HG03521 (cell line): Measurements from ENCODE around the gene HLA-F.

ENCODE experiments used
- ATAC-seq: cut with Tn5 transposase; IDR thresholded peaks from one replicate; pipeline ENCODE4 v1.9.1; 2021; ENCODE audit warnings: mild to moderate bottlenecking, moderate library complexity; ENCODE audit not compliant: unreplicated experiment

Gene HLA-F

DNA sequence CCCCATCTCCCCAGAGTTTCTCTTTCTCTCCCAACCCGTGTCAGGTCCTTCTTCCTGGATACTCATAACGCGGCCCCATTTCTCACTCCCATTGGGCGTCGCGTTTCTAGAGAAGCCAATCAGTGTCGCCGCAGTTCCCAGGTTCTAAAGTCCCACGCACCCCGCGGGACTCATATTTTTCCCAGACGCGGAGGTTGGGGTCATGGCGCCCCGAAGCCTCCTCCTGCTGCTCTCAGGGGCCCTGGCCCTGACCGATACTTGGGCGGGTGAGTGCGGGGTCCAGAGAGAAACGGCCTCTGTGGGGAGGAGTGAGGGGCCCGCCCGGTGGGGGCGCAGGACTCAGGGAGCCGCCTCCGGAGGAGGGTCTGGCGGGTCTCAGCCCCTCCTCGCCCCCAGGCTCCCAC lies at the start of gene HLA-F:
TSS of gene HLA-F (plus strand) at position 173 of the 404 bp plus-strand sequence. CDS start at position 203, 30 bp downstream.
- peak; percentile 89 for ATAC-seq

DNA sequence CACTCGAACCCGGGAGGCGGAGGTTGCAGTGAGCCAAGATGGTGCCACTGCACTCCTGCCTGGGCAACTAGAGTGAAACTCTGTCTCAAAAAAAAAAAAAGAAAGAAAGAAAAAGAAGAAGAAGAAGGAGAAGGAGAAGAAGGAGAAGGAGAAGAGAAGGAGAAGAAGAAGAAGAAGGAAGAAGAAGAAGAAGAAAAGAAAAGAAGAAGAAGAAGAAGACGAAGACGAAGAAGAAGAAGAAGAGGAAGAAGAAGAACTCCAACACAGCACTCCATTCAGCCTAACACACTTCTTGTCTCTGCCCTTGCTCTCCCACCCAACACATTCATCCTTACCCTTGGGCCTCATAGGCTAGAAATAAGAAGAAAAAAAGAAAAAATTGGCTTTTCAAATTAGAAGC lies 49.2 kb upstream of the HLA-F start:
- no peak for ATAC-seq

DNA sequence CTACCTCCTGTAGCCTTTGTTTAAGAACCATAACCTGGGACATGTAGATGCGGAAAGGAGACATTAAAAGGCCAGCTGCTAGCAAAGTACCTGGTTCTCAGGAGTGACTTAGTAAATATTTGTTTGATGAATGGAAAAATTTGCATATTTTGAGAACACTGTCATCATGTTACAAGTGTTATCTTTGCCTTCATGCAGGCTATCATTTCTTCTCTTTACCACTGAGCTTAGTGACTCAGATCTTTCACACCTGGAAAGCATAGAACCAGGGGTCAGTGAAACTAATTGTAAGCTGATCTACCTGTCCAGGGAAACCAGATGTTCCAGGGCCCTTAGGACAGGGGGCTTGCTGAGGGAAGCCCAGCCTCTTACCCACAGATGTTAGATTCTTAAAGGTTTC lies 47.7 kb upstream of the HLA-F start:
- no peak for ATAC-seq

- ATAC-seq: no peak
Observed at GRCh38 chr6:29676981-29677601, 46.1 kb upstream of the HLA-F start.

GRCh38 chr6:29678114-29678513 lies 45.1 kb upstream of the HLA-F start:
- ATAC-seq: no peak

GRCh38 chr6:29679962-29680361 lies 43.3 kb upstream of the HLA-F start:
- no peak for ATAC-seq

DNA sequence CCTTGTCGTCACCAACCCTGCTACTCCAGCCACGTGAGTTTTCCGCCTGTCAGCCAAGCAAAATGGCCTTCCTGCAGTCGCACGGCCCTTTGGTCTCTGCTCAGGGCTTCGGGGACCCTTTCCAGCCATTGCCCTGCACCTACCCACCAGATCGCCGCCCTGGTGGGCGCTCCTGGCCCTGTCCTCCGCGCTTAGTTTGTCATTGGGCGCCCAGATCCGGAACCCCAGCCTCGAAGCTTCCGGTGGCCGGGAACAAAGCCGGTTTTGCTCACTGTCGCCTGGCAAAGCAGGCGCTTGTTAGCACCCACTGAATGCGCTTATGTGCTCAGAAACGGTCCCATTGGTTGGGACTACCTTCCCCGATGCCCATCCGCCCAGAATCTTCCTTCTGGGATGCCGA lies 42.8 kb upstream of the HLA-F start:
- no peak for ATAC-seq

- no peak for ATAC-seq
Observed at GRCh38 chr6:29680904-29681303, 42.3 kb upstream of the HLA-F start, which contains the start of gene ZFP57. Gene ZFP57, minus strand, starts transcription at chr6:29681152. Its CDS starts 4,149 bp downstream, at chr6:29677003.

- no peak for ATAC-seq
Observed at GRCh38 chr6:29681811-29682210, 41.4 kb upstream of the HLA-F start.

DNA sequence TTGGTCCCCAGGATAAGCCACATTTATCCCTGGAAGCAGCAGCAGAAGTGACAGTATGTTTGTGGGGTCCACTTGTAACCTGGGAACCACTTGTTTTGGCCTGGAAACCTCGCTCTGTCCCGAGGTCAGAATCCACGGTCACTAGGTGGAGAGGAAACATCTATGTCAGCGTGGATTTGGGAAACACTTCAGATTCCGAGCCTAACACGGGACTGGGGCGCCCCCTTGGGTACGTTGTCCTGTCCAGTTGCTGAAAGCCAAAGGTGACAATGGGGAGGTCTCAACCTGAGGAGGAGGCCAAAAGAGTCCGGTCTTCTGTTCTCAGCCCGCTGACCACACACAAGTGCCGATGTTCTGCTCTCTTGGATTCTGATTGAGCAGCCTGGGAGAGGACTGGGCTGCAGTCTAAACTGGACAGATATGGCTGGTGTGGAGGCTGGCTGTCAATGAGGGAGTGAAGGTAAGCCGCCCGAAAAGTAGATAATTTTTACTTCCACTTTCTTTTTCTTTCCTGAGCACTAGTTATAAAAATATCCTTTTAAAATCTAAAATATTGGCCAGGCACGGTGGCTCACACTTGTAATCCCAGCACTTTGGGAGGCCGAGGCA lies 37.4 kb upstream of the HLA-F start:
- no peak for ATAC-seq

DNA sequence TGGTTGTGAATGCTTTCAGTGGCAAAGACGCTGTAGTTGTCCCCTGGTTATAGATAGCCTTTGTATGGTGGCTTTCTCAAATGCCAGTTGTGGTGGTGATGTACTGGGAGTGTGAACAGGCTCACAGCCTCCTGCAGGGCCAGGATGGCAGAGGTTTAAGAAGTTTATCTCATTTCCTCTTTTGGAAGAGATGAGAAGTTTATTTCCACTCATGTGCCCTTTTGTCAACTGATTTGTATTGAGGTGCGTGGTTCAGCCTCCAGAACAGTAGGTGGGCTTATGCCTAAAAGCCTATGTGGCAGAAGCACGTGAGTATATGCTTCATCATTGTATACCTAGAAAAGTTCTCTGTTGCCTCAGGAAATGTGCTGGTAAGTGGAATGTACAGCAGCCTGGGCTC lies 28.6 kb upstream of the HLA-F start:
- ATAC-seq: no peak

DNA sequence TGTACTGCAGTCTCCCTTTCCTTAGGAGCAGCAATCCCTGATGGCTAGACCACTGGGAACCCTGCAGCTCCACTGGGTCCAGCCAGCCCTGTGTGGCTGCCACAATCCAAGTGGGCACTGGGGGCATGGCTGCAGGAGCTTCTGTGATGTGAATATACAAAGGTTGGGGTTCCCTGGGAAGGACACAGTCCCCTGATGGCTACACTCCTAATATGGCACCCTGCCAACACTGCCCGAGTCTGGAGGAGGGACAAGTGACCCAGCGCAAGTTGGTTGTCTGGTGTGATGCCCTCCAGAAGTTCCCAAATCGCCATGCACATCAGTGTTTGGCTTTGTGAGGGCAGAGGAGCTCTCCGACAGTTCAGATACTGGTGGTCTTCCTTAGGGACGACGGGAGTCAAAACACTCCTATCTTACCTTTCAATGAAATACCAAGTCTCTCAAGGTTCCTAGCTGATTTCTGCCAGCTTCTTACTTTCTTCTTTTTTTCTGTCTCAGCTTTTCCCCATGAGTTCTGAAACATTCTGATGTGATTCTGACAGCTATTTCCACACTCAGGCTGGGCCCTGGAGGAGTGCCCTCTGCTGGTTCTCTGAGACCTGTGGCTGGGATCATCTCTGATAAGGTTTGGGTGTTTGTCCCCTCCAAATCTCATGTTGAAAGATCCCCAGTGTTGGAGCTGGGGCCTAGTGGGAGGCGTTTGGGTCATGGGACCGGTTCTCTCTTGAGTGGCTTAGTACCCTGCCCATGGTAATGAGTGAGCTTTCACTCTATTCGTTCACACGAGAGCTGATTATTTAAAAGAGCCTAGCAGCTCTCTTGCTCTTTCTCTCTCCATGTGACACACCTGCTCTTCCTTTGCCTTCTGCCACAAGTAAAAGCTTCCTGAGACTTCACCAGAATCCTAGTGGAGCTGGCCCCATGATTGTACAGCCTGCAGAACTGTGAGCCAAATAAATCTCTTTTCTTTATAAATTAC lies 26.8 kb upstream of the HLA-F start:
- no peak for ATAC-seq

- ATAC-seq: no peak
Observed at GRCh38 chr6:29702519-29703103, 20.6 kb upstream of the HLA-F start.

- no peak for ATAC-seq
Observed at GRCh38 chr6:29705389-29706231, 17.6 kb upstream of the HLA-F start.

DNA sequence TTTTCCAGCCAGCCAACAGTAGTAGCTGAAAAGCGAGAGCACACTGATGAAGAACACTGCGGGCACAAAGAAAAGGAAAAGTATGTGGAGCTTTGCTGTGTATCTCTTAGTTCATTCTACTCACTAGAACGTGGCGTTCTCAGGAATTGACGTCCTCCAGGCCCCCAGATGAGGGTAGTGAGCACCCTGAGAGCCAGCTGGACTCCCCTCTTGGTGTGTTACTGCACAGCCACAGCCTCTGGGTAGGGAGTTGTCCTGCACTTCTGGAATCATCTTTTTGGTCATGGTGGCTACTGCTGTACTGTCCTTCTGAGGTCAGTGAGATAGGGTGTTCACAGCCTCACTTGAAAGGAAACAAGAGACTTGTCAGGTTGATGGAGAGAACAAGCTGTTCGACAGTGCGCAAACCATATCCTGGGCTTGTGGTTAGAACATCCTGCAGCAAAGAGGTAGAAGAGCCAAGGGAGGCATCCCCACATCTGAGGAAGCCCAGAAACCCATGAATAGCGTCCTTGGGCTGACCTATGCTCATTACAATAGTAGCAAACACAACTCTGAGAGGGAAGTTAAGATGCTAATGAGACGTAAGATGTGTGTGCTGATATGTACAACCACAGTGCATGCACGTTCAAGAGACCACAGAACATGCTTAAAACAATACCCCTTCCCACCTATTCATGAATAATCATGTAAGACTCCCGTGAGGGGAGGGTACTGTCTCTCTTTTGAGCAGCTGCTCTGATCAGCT lies 14.6 kb upstream of the HLA-F start:
- ATAC-seq: no peak

DNA sequence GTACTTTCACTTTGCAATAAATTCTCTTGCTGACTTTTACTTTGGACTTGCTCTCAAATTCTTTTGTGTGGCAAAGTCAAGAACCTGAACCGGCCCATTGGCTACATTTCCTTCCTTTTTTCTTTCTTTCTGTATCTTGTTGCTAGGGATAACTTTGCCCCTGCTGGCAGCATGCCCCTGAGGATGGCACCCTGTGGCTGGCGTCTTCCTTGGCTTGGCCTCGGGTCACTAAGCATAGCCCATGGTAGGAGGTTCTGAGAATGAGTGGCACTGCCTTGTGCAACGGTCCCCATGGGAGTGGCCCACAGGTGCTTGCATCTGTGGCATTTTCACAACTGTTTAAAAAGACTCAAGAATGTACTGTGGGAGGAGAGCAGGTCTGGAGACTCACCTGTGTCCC lies 14.0 kb upstream of the HLA-F start:
- no peak for ATAC-seq

- ATAC-seq: no peak
Observed at GRCh38 chr6:29710281-29710941, 12.8 kb upstream of the HLA-F start.

DNA sequence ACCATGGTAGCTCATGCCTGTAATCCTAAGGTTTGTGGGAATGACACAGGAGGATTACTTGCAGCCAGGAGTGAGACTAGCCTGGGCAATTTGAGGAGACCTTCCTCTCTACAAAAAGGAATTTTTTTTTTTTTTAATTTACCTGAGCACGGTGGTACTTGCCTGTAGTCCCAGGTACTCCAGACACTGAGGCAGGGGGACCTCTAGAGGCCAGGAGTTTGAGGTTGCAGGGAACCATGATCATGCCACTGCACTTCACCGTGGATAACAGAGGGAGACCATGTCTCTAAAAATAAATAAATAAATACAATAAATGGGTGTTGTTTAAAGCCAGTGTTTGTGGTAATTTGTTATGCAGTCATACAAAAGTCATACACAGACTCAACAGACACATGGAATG lies 2.4 kb upstream of the HLA-F start:
- ATAC-seq: no peak
